Effector memory CD8-positive, alpha-beta T cell (primary cell): ENCODE data around the gene PAQR5.
A peak's percentile ranks its signal among the peaks of the same experiment; 100 is the strongest.
"Not testable (repeated sequence)": the region's sequence is repeated elsewhere in the genome, so short reads cannot be mapped to it uniquely, and the experiment has no call there.

Source experiments
- ATAC-seq: fragments of 150-1000 bp; cut with Tn5 transposase; replicated peaks from 2 replicates; pipeline ENCODE4 v1.10.0; 2021; ENCODE audit warnings: mild to moderate bottlenecking, moderate library complexity
- DNase-seq, 3 experiments: peaks; one replicate each; pipeline ENCODE4 v3.0.0; 2021
- H3K27ac Mint-ChIP-seq, 2 donors: one replicate each; pipeline ENCODE4 v1.8.0; 2022; ENCODE audit warnings: mild to moderate bottlenecking in 2 of 2, mixed read lengths in 2 of 2, moderate library complexity in 2 of 2
- H3K27me3 Mint-ChIP-seq, 2 donors: one replicate each; pipeline ENCODE4 v1.8.0; 2022; ENCODE audit warnings: mixed read lengths in 2 of 2
- H3K36me3 Mint-ChIP-seq: one replicate; pipeline ENCODE4 v1.8.0; 2022; ENCODE audit warnings: mild to moderate bottlenecking, moderate library complexity, mixed read lengths; ENCODE audit not compliant: insufficient read depth
- H3K4me1 Mint-ChIP-seq, 2 donors: one replicate each; pipeline ENCODE4 v1.8.0; 2022; ENCODE audit warnings: low read depth in 2 of 2, mixed read lengths in 2 of 2
- H3K4me3 Mint-ChIP-seq, 2 donors: one replicate each; pipeline ENCODE4 v1.8.0; 2022; ENCODE audit warnings: mild to moderate bottlenecking in 2 of 2, mixed read lengths in 2 of 2, moderate library complexity in 2 of 2
- H3K9me3 Mint-ChIP-seq, 2 donors: one replicate each; pipeline ENCODE4 v1.8.0; 2022; ENCODE audit warnings: mixed read lengths in 2 of 2

The PAQR5 gene

GRCh38 chr15:69299943-69300588 lies 1.4 kb downstream of the PAQR5 start:
- H3K27ac Mint-ChIP-seq = peak overlapping the region; percentile 47 to 56
- H3K4me1 Mint-ChIP-seq = peaks cover 4 to 12% of the 10 kb centered on the region in 2 donors
- DNase-seq = no peak
- no peaks in the 10 kb centered on the region for H3K36me3 Mint-ChIP-seq
- no peaks in the 10 kb centered on the region for H3K9me3 Mint-ChIP-seq
- no peak for ATAC-seq
- peak overlapping the region in 1 of 2 donors; percentile 55 for H3K4me3 Mint-ChIP-seq
- H3K27me3 Mint-ChIP-seq = peaks cover 66 to 95% of the 10 kb centered on the region in 2 donors

GRCh38 chr15:69301101-69301500 lies 2.4 kb downstream of the PAQR5 start:
- H3K9me3 Mint-ChIP-seq, DNase-seq, H3K27ac Mint-ChIP-seq, ATAC-seq, H3K36me3 Mint-ChIP-seq: not testable (repeated sequence)
- Mint-ChIP-seq H3K4me1 (peaks cover 4 to 12% of the 10 kb centered on the region in 2 donors), H3K4me3 (peak overlapping the region in 1 of 2 donors; percentile 55), H3K27me3 (peaks cover 66 to 94% of the 10 kb centered on the region in 2 donors)

- DNase-seq, ATAC-seq, H3K9me3 Mint-ChIP-seq, H3K36me3 Mint-ChIP-seq, H3K4me3 Mint-ChIP-seq, H3K27ac Mint-ChIP-seq: not testable (repeated sequence)
- Mint-ChIP-seq H3K4me1 (peaks cover 4 to 12% of the 10 kb centered on the region in 2 donors), H3K27me3 (peaks cover 63 to 94% of the 10 kb centered on the region in 2 donors)
These were observed 3.4 kb downstream of the PAQR5 start for GRCh38 chr15:69302087-69302486.

GRCh38 chr15:69302929-69303328 lies 4.2 kb downstream of the PAQR5 start:
- Mint-ChIP-seq H3K9me3 (no peaks in the 10 kb centered on the region), H3K27ac (no peak overlapping the region), H3K36me3 (no peaks in the 10 kb centered on the region), H3K4me3 (no peak overlapping the region), H3K4me1 (peaks cover 4 to 12% of the 10 kb centered on the region in 2 donors), H3K27me3 (peaks cover 65 to 94% of the 10 kb centered on the region in 2 donors)
- no peak for DNase-seq
- no peak for ATAC-seq

- no peak overlapping the region for H3K4me3 Mint-ChIP-seq
- H3K9me3 Mint-ChIP-seq = no peaks in the 10 kb centered on the region
- no peak for DNase-seq
These were observed 4.8 kb downstream of the PAQR5 start for GRCh38 chr15:69303337-69304181.

GRCh38 chr15:69304182-69304545 lies 5.5 kb downstream of the PAQR5 start:
- Mint-ChIP-seq H3K4me3 (no peak overlapping the region), H3K27ac (no peak overlapping the region), H3K36me3 (no peaks in the 10 kb centered on the region), H3K27me3 (peaks cover 74 to 99% of the 10 kb centered on the region in 2 donors), H3K9me3 (no peaks in the 10 kb centered on the region), H3K4me1 (peaks cover 3 to 12% of the 10 kb centered on the region in 2 donors)
- no peak for DNase-seq
- ATAC-seq = no peak

More at GRCh38 chr15:69303337-69304181, 4.8 kb downstream of the PAQR5 start:
- ATAC-seq = no peak
- Mint-ChIP-seq H3K4me1 (peaks cover 3 to 12% of the 10 kb centered on the region in 2 donors), H3K27me3 (peaks cover 68 to 94% of the 10 kb centered on the region in 2 donors), H3K27ac (no peak overlapping the region), H3K36me3 (no peaks in the 10 kb centered on the region)

- Mint-ChIP-seq H3K36me3 (no peaks in the 10 kb centered on the region), H3K9me3 (no peaks in the 10 kb centered on the region), H3K4me3 (no peak overlapping the region), H3K27me3 (peaks cover 66 to 95% of the 10 kb centered on the region in 2 donors), H3K27ac (no peak overlapping the region), H3K4me1 (peaks cover 0 to 6% of the 10 kb centered on the region in 2 donors)
- DNase-seq (no peak), ATAC-seq (no peak)
These were observed 6.7 kb downstream of the PAQR5 start for GRCh38 chr15:69305204-69305931.

GRCh38 chr15:69305933-69306568 lies 7.3 kb downstream of the PAQR5 start:
- no peaks in the 10 kb centered on the region for H3K4me1 Mint-ChIP-seq
- peaks cover 62 to 93% of the 10 kb centered on the region in 2 donors for H3K27me3 Mint-ChIP-seq
- DNase-seq = no peak
- no peaks in the 10 kb centered on the region for H3K9me3 Mint-ChIP-seq
- no peak overlapping the region for H3K4me3 Mint-ChIP-seq
- H3K36me3 Mint-ChIP-seq = no peaks in the 10 kb centered on the region
- H3K27ac Mint-ChIP-seq = no peak overlapping the region
- no peak for ATAC-seq

- H3K4me3 Mint-ChIP-seq = no peak overlapping the region
- no peaks in the 10 kb centered on the region for H3K9me3 Mint-ChIP-seq
- H3K27me3 Mint-ChIP-seq = peaks cover 46 to 92% of the 10 kb centered on the region in 2 donors
- H3K4me1 Mint-ChIP-seq = no peaks in the 10 kb centered on the region
- H3K27ac Mint-ChIP-seq = no peak overlapping the region
- DNase-seq (no peak), ATAC-seq (no peak)
- no peaks in the 10 kb centered on the region for H3K36me3 Mint-ChIP-seq
These were observed 9.2 kb downstream of the PAQR5 start for GRCh38 chr15:69307939-69308338.

- no peak overlapping the region for H3K27ac Mint-ChIP-seq
- no peaks in the 10 kb centered on the region for H3K9me3 Mint-ChIP-seq
- no peak for ATAC-seq
- H3K4me1 Mint-ChIP-seq = no peaks in the 10 kb centered on the region
- H3K36me3 Mint-ChIP-seq = no peaks in the 10 kb centered on the region
- H3K4me3 Mint-ChIP-seq = no peak overlapping the region
- DNase-seq = no peak
- peaks cover 46 to 92% of the 10 kb centered on the region in 2 donors for H3K27me3 Mint-ChIP-seq
These were observed 10.2 kb downstream of the PAQR5 start for GRCh38 chr15:69308949-69309348.

- ATAC-seq = no peak
- Mint-ChIP-seq H3K27ac (no peak overlapping the region), H3K4me1 (no peaks in the 10 kb centered on the region), H3K27me3 (peaks cover 53 to 92% of the 10 kb centered on the region in 2 donors), H3K36me3 (no peaks in the 10 kb centered on the region), H3K4me3 (no peak overlapping the region), H3K9me3 (no peaks in the 10 kb centered on the region)
- no peak for DNase-seq
These were observed 12.6 kb downstream of the PAQR5 start for GRCh38 chr15:69311319-69311721.

GRCh38 chr15:69313432-69314000 lies 14.8 kb downstream of the PAQR5 start:
- no peak for DNase-seq
- Mint-ChIP-seq H3K4me1 (no peaks in the 10 kb centered on the region), H3K36me3 (no peaks in the 10 kb centered on the region), H3K4me3 (no peak overlapping the region), H3K9me3 (no peaks in the 10 kb centered on the region), H3K27ac (no peak overlapping the region), H3K27me3 (peaks cover 51 to 92% of the 10 kb centered on the region in 2 donors)
- no peak for ATAC-seq

- Mint-ChIP-seq H3K27me3 (peaks cover 47 to 92% of the 10 kb centered on the region in 2 donors), H3K9me3 (no peaks in the 10 kb centered on the region), H3K4me1 (no peaks in the 10 kb centered on the region), H3K4me3 (no peak overlapping the region), H3K27ac (no peak overlapping the region), H3K36me3 (no peaks in the 10 kb centered on the region)
- ATAC-seq = no peak
- no peak for DNase-seq
These were observed 15.4 kb downstream of the PAQR5 start for GRCh38 chr15:69314131-69314530.
